Epithelial cell of proximal tubule (primary cell): ENCODE measurements around the gene VIP. TPM values are rescaled to one million over a fixed set of nuclear protein-coding genes. Genes with fewer than 3 reads are reported as not detected.

ENCODE experiments used
- DNase-seq: peaks from one replicate; pipeline ENCODE4 v3.0.0-alpha.2; 2011; ENCODE audit warnings: low read depth
- H3K4me3 ChIP-seq: 2 replicates; pipeline ENCODE4 v1.5.1; 2011; ENCODE audit warnings: low read depth, mild to moderate bottlenecking, low read length
- total RNA-seq: library from RNA; depleted of rRNA; stranded (reverse); fragments of >200 nt; gene quantifications from 2 replicates; pipeline ENCODE4 v1.2.3, GENCODE V29; 2015
- TF ChIP-seq, protein P1 (sequence below): conservative IDR thresholded peaks from 2 replicates; pipeline ENCODE4 v1.5.1; 2012; ENCODE audit warnings: low read depth, mild to moderate bottlenecking, low read length

Gene VIP
- total RNA-seq, 1 donor from 2014 or later = not detected

DNA sequence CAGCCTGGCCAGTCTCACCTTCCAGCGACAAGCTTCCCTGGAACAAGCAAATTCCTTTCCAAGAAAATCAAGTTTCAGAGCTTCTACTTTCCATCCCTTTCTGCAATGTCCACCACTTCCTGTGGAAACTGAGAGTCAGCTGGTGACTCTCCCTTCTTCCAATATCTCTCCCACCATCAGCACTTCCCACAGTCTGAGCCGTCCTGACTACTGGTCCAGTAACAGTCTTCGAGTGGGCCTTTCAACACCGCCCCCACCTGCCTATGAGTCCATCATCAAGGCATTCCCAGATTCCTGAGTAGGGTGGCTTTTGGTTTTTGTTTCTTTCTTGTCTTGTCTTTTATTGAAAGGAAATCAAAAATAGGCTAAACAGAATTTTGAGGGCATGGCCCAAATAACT lies 28.6 kb upstream of the VIP start:
- DNase-seq = no peak
- TF ChIP-seq, protein P1, sequence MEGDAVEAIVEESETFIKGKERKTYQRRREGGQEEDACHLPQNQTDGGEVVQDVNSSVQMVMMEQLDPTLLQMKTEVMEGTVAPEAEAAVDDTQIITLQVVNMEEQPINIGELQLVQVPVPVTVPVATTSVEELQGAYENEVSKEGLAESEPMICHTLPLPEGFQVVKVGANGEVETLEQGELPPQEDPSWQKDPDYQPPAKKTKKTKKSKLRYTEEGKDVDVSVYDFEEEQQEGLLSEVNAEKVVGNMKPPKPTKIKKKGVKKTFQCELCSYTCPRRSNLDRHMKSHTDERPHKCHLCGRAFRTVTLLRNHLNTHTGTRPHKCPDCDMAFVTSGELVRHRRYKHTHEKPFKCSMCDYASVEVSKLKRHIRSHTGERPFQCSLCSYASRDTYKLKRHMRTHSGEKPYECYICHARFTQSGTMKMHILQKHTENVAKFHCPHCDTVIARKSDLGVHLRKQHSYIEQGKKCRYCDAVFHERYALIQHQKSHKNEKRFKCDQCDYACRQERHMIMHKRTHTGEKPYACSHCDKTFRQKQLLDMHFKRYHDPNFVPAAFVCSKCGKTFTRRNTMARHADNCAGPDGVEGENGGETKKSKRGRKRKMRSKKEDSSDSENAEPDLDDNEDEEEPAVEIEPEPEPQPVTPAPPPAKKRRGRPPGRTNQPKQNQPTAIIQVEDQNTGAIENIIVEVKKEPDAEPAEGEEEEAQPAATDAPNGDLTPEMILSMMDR = no peak
- H3K4me3 ChIP-seq = no peak overlapping the region

DNA sequence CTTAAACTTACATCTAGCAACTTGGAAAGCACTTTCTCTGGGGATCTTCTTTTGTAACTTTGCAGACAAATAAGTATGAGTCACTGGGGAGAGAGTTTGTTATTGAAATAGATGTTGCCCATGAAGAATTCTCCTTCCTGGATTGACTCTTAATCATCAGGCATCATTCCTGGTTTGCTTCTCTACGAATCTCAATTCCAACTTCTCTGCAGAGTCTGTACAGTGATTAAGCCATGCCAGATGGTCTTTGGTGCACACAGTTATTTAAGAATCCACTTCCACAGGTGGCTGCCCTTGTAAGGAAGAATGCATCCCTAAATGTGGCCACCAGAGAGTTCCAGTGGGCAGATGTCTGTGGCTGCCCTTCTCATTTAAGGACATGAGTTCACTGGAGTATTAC lies 27.2 kb upstream of the VIP start:
- DNase-seq = no peak
- TF ChIP-seq, protein P1 = no peak
- H3K4me3 ChIP-seq = no peak overlapping the region

DNA sequence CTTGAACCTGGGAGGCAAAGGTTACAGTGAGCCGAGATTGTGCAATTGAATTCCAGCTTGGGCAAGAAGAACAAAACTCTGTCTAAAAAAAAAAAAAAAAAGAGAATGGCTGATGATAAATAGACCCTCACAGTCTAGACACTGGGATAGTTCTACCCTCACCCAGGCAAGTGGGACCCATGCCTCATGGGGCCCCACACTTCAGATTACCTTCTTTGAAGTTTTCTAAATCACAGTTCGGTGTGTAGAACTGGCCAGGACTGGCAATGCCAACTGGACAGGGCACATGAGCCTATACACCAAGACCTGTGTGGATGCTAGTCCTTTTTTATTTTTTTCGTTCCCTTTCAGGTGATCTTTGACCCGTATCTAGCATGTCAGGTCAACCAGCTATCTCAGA lies 24.3 kb upstream of the VIP start:
- no peak for DNase-seq
- TF ChIP-seq, protein P1 = no peak
- H3K4me3 ChIP-seq = no peak overlapping the region

DNA sequence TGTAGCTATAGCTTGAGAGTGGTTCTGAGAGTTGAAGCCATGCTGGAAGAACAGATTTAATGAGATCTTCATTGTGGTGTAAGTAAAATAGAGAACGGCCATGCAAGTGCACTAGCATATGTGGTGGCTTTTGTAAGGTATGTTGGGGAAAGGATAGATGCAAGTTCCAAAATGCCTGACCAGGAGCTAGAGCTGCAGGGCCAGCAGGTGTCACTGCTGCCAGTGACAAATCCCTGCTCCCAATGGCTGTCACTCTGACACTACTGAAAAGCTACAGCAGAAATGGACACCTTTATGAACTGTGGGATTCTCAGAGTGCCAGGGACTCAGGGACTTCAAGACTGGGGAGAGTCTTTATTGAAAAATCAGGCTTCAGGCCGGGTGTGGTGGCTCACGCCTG lies 23.1 kb upstream of the VIP start:
- H3K4me3 ChIP-seq = no peak overlapping the region
- DNase-seq = no peak
- TF ChIP-seq, protein P1 = no peak

DNA sequence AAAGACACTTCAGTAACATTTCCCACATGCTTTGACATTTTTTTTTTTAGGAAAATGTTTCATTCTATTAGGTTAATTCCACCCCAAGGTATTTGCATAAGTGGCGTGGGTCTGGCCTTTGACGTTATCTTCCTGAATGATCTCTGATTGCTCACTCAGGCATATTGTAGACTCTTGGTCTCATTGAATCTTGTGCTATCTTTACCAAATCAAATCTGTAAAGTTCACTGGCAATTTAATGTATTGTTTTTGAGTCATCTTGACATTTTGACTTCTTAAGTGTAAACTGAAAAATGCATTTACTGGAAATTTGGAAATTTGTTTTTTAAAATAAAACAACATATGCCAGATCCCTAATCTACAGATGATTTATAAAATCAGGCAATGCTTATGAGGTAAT lies 16.0 kb upstream of the VIP start:
- no peak for DNase-seq
- TF ChIP-seq, protein P1 = no peak
- H3K4me3 ChIP-seq = no peak overlapping the region

DNA sequence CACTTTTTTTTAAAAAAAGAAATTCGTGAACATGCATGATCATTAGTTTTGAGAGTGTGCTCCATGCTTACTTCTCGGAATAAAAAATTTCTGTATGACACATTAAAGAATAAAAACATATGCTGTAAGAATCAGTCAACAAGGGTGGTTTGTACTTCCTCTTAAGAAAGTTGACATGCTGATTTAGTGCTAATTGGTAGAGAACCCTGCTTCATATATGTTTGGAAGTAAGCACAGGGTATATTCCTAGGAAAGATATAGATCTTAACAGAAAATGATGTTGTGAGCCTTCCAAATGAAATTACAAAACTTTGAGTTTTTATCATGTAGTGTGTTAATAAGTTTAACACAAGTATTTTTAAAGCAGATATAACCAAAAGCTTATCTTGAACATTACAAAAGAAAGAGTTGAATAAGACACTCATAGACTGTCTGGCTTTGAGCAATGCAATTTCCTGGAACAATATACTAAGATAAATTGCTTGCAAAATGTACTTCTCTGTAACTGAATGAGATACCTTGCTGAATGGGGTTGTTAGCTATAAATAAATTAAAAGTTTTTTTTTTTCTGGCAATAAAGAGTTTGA lies 13.8 kb upstream of the VIP start:
- TF ChIP-seq, protein P1 = no peak
- no peak for DNase-seq
- H3K4me3 ChIP-seq = no peak overlapping the region

DNA sequence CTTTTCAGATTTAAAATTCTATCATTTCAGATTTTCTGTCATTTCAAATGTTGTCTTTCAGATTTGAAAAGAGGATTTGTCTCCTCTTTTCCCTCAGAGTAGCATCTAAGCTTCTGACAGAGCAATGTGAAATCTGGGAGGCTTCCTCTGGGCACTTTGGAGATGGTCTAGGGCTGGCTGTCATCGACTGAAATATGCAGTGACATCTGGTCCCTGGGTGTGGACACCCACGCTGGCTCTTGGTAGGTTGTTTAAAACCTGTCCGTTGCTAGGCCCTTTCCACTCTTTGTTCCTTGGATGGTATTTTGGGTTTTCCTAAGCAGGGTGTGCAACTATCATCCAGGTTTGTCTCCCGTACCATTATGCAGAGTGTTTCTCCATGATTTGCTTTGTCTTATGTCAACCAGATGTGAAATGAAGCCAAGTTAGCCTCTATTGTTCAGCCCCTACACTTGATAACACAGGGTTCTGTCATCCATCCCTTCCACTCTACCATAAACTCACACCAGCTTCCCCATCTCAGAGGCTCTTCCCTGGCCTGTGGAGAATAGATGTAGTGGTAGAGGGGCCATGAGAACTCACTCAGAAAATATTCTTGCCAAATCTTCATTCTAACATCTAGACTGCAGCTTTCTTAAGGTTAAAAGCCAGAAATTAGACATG lies 5.0 kb upstream of the VIP start:
- TF ChIP-seq, protein P1 = no peak
- no peak for DNase-seq
- H3K4me3 ChIP-seq = no peak overlapping the region
